ENCODE data around the gene MGMT.

The MGMT gene

DNA sequence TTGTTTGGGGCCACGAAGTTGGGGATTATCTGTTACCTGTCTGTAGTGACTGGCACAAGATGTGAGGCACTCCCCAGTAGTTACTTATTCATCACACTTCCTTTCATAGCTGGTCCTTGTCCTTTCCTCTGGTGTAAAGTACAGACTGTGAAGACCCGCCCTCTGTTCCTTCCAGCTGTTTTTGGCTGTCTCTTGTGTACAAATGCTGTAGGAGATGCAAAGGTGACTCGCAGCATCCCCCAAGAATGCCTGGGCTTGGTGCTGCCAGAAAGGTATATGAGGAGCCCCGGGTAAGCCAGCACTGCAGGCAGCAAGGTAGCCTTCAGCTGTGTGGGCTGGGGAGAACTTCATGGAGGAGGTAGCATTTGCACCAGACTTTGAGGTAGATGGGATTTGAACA lies 260.5 kb downstream of the MGMT start:
- TF ChIP-seq CTCF (conservative IDR thresholded peaks at IDR 0.05): no peak
- H3K27ac ChIP-seq: no peak overlapping the region

- no peak overlapping the region for H3K27ac ChIP-seq
- TF ChIP-seq CTCF (conservative IDR thresholded peaks at IDR 0.05): no peak
These were observed 261.3 kb downstream of the MGMT start for GRCh38 chr10:129728246-129728820.

- TF ChIP-seq CTCF (conservative IDR thresholded peaks at IDR 0.05): no peak
- H3K27ac ChIP-seq: no peak overlapping the region
These were observed 262.1 kb downstream of the MGMT start for GRCh38 chr10:129728905-129729795.

GRCh38 chr10:129730272-129730992 lies 263.4 kb downstream of the MGMT start:
- no peak for TF ChIP-seq CTCF (conservative IDR thresholded peaks at IDR 0.05)
- H3K27ac ChIP-seq: no peak overlapping the region

GRCh38 chr10:129730993-129731325 lies 263.9 kb downstream of the MGMT start:
- no peak for TF ChIP-seq CTCF (conservative IDR thresholded peaks at IDR 0.05)
- no peak overlapping the region for H3K27ac ChIP-seq

GRCh38 chr10:129740532-129741279 lies 273.7 kb downstream of the MGMT start:
- no peak for TF ChIP-seq CTCF (conservative IDR thresholded peaks at IDR 0.05)
- H3K27ac ChIP-seq: no peak overlapping the region

All from VCaP (cell line).